ENCODE results near the gene FAN1. TPM values are rescaled to one million over a fixed set of nuclear protein-coding genes. Genes with fewer than 3 reads are reported as not detected.

Gene FAN1
- total RNA-seq, 6 experiments from 2014 or later: 7.6 to 16.3 (median 13.3) TPM

DNA sequence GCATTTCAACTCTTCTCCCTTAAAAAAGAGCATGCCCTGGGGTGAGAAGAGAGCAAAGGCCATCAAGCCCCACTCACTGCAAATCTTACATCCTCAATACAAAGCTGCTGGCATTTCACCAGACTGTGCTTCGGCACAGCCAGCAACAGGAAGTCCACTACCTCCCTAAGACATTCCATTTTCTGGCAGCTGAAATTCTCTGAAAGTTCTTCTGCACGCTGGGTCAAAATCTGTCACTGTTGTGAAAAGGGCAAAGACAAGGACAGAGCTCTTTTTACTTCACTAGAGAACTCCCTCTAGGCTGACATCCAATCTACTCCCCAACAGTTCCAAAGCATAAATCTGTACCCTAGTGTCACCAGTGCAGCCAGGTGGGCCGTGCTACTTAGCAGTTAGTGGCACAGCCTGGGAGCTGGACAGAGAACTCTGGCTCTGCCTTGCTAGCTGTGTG lies 81.4 kb downstream of the FAN1 start:
- H3K36me3 ChIP-seq: peaks cover 0 to 4% (median 0%) of the 10 kb centered on the region in 4 donors
- TF ChIP-seq CTCF (IDR thresholded peaks at IDR 0.05) (no peak), POLR2A (IDR thresholded peaks at IDR 0.05) (no peak)
- no peak overlapping the region for H3K27ac ChIP-seq
- H3K4me1 ChIP-seq: peaks cover 0 to 50% (median 20%) of the 10 kb centered on the region in 4 donors
- peak in 3 of 4 donors; percentile 8 to 24 (median 14) for ATAC-seq
- no peaks in the 10 kb centered on the region for H3K9me3 ChIP-seq
- H3K4me3 ChIP-seq: no peak overlapping the region
- intact Hi-C loops (cut with DNase I): no loop called here
- no peak for DNase-seq
- no peaks in the 10 kb centered on the region for H3K27me3 ChIP-seq
- 35% methylated on average over 3 of the region's 3 CpGs for WGBS (ENCODE audit: insufficient coverage, low coverage, low lambda C conversion rate, missing lambda C conversion rate)

DNA sequence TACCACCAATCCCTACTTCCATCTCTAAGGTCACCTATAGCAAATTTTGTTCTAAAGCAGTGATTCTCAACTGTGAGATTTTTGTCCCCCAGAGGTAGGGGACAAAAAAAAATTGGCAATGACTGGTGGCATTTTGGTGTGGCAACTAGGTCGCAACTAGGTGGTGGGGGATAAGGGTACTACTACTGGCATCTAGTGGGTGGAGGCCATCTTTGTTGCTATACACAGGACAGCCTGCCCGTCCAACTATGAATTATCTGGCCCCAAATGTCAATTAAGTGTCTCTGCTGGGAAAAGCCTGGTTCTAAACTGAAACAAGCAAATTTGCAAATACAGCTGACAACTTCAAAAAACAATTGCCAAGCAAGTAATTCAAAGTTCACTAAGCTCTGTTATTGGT lies 86.3 kb downstream of the FAN1 start:
- TF ChIP-seq POLR2A (IDR thresholded peaks at IDR 0.05): no peak
- no peak for TF ChIP-seq CTCF (IDR thresholded peaks at IDR 0.05)
- Histone ChIP-seq H3K9me3 (no peaks in the 10 kb centered on the region), H3K36me3 (peaks cover 0 to 4% (median 0%) of the 10 kb centered on the region in 4 donors), H3K27ac (peak overlapping the region; percentile 92 to 98 (median 96)), H3K27me3 (no peaks in the 10 kb centered on the region), H3K4me3 (peak overlapping the region; percentile 60 to 94 (median 69)), H3K4me1 (peaks cover 0 to 53% (median 15%) of the 10 kb centered on the region in 4 donors)
- ATAC-seq (no peak), DNase-seq (no peak)
- intact Hi-C loops (cut with DNase I): no loop called here
- WGBS (ENCODE audit: insufficient coverage, low coverage, low lambda C conversion rate, missing lambda C conversion rate): 10% methylated on average over 2 of the region's 2 CpGs

DNA sequence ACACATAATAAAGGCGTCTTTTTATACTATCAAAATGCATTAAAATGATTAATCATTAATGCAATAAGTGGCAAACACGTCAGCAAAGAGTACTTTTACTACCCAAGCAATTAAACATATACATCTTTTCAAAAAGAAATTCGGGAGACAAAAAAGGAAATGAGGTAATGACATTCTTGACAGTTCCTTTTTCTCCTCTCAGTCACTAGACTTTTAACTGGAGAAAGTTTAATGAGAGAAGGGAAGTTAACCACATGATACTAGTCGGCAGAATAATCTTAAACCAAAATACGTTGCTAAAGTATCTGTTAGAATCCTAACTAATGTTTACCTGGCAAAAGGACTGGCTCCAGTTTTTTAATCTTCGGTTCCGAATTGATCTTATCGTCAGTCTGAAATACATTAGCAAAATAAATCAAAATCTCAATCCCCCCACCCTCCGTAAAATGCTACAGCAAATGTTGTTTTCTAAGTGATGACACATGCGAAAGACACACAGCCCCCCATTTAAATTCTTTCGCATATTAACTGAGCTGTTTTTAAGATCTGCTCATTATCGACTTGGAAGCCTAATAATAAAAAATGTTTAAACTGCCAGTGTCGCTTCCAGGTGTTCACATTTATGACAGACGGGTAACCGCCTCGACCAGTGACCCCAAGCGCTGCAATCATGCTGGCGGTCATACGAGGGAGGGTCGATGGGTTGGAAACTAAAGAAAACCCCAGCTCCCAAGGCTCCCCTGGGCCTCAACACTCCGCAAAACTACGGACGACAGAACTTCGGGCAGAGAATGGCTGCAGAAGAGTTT lies 86.9 kb downstream of the FAN1 start:
- ATAC-seq (peak; percentile 13 to 28 (median 23)), DNase-seq (peak in 1 of 3 donors; percentile 56)
- Histone ChIP-seq H3K4me3 (peak overlapping the region; percentile 60 to 94 (median 69)), H3K36me3 (peaks cover 0 to 4% (median 0%) of the 10 kb centered on the region in 4 donors), H3K27me3 (no peaks in the 10 kb centered on the region), H3K27ac (peak overlapping the region; percentile 92 to 98 (median 96)), H3K9me3 (no peaks in the 10 kb centered on the region), H3K4me1 (peaks cover 0 to 47% (median 12%) of the 10 kb centered on the region in 4 donors)
- WGBS (ENCODE audit: insufficient coverage, low coverage, low lambda C conversion rate, missing lambda C conversion rate): 1% methylated on average over 20 of the region's 24 CpGs
- TF ChIP-seq POLR2A (IDR thresholded peaks at IDR 0.05) (no peak), CTCF (IDR thresholded peaks at IDR 0.05) (no peak)
- intact Hi-C loops (cut with DNase I): no loop called here

DNA sequence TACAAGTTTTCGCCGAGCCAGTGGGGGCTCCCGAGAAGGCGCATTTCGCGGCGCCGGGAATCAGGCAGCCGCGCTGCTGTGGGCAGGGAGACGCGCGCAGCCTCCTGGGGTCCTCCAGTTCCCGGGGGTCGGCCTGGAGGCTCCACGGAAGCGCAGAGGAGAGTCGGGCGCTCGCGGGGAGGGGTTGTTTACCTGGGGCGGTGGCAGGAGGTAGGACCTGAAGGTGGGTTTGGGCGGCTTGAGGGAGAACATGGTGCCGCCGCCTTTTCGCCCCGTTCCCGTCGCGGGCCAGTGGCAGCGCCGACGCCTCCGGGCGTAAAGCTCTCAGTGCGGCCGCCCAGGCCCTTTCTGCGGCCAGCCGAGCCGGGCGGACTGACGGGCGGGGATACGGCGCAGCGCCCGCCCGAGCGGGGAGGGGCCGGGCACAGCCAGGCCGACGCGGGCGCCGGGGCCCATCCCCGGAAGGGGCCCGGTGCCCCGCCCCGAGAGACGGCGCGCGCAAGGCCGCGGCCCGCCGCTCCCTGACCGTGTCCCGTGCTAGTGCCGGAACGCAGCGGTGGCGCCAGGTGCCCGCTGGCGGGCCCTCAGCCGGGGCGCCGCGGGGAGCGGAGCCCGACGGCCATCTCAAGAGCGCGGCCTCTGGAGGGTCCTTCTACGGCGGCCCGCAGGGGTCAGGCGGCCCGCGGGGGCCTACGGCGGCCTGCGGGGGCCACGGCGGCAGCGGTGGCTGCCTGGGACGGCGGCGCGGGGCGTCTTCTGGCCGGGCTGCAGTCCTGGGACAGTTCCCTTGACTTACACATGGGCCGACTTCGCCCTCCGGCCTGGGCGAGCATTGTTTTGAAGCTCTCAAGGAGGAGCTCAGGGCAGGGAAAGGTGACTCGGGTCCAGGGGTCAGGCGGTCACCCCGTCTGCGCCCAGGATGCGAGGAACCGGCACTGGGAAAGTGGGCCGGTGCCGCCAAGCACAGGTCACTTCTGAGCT lies 87.8 kb downstream of the FAN1 start, which contains the start of gene MTMR10:
TSS of gene MTMR10 (minus strand) at position 374 of the 981 bp plus-strand sequence. CDS start at position 252, 122 bp downstream.
- DNase-seq (peak; percentile 88 to 92 (median 89)), ATAC-seq (peak; percentile 85 to 96 (median 90))
- H3K4me1 ChIP-seq: peaks cover 0 to 39% (median 9%) of the 10 kb centered on the region in 4 donors
- H3K36me3 ChIP-seq: peaks cover 0 to 2% (median 0%) of the 10 kb centered on the region in 4 donors
- 0% methylated on average over 12 of the region's 114 CpGs for WGBS (ENCODE audit: insufficient coverage, low coverage, low lambda C conversion rate, missing lambda C conversion rate)
- TF ChIP-seq POLR2A (IDR thresholded peaks at IDR 0.05) (peak; percentile 98), CTCF (IDR thresholded peaks at IDR 0.05) (no peak)
- intact Hi-C loops (cut with DNase I): no loop called here
- no peaks in the 10 kb centered on the region for H3K27me3 ChIP-seq
- H3K27ac ChIP-seq: peak within 1 kb of the TSS; percentile 92 to 98 (median 96)
- peak within 1 kb of the TSS; percentile 60 to 94 (median 69) for H3K4me3 ChIP-seq
- H3K9me3 ChIP-seq: no peaks in the 10 kb centered on the region

Measured in right lobe of liver (tissue), 6 donors.